NCI-H187 (cell line): ENCODE data around the gene XRCC2.

ENCODE experiments used
- DNase-seq, 2 experiments: peaks; one replicate each; lab custom pipeline; 2025; lab: John Stamatoyannopoulos, UW

XRCC2 gene

GRCh38 chr7:152615031-152615741 lies 60.8 kb downstream of the XRCC2 start:
- DNase-seq, result peak; percentile 28 to 30

GRCh38 chr7:152608656-152609055 lies 67.3 kb downstream of the XRCC2 start:
- no peak for DNase-seq

- DNase-seq, result no peak
These were observed 67.7 kb downstream of the XRCC2 start for GRCh38 chr7:152608208-152608607.

GRCh38 chr7:152607007-152607406 lies 68.9 kb downstream of the XRCC2 start:
- no peak for DNase-seq

GRCh38 chr7:152602962-152603361 lies 73.0 kb downstream of the XRCC2 start:
- DNase-seq, result no peak

- no peak for DNase-seq
These were observed 74.6 kb downstream of the XRCC2 start for GRCh38 chr7:152601305-152601798.

- no peak for DNase-seq
These were observed 75.7 kb downstream of the XRCC2 start for GRCh38 chr7:152600266-152600665.

- no peak for DNase-seq
These were observed 78.4 kb downstream of the XRCC2 start for GRCh38 chr7:152597507-152597906.

- DNase-seq, result no peak
These were observed 79.1 kb downstream of the XRCC2 start for GRCh38 chr7:152596824-152597223.
